ENCODE results near the gene TSLP.

GRCh38 chr5:111126896-111127295 lies 55.4 kb downstream of the TSLP start:
- TF ChIP-seq EZH2 (IDR thresholded peaks at IDR 0.05) (no peak), POLR2AphosphoS5 (IDR thresholded peaks at IDR 0.05; ENCODE audit: borderline replicate concordance, low read depth, low read length) (no peak), FOXP2 (optimal IDR thresholded peaks at IDR 0.05; ENCODE audit: control extremely low read depth, extremely low read length, insufficient read depth) (no peak)
